IPS-18c (cell line): ENCODE data around the gene SLC25A10.
A peak's percentile ranks its signal among the peaks of the same experiment; 100 is the strongest.

Source experiments
- H3K4me3 ChIP-seq: 2 replicates; pipeline ENCODE4 v1.7.0; 2013; ENCODE audit warnings: low read depth, mild to moderate bottlenecking, low read length, moderate library complexity; ENCODE audit not compliant: insufficient read depth
- H3K9me3 ChIP-seq: one replicate; pipeline ENCODE4 v1.6.1; 2013; ENCODE audit warnings: mild to moderate bottlenecking, low read length, moderate library complexity; ENCODE audit not compliant: control insufficient read depth, insufficient read depth

Gene SLC25A10

DNA sequence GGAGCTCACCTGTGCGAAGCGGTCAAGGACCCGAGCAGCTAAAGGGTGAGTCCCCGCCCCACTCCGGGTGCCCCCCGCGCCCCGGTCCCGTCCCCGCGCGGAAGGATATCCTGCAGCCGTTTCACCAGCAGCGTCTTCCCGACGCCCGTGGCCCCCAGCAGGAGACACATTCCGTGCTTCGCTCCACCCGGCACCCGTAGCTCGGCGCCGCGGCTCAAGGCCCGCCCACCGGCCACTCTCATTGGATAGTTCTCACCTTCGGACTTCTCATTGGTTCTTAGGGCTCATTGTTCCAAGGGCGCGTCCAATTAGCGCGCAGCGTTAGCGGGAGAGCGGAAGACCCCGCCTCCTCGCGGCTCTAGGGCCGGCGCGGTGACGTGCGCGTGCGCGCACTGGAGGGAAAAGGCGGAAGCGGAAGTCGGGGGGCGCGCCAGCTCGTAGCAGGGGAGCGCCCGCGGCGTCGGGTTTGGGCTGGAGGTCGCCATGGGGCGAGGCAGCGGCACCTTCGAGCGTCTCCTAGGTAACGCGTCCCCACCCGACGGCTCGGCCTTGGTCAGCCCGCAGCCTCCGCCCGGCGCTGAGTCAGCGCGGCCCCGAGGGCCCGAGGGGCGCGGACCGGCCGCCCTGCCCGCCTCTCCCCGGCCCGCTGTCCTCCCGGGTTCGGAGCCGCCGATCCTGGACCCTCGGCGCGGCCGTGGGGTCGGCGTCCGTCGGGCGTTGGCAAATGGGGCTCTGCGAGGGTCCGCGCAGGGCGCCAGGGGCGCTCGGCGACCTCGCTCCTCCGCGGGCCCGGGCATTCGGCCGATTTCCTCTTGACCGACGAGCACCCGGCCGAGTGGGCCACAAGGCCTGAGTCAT lies 28.3 kb upstream of the SLC25A10 start, which contains the start of the genes ARL16 and HGS:
ARL16 (minus strand) TSS at position 214 of the 858 bp plus-strand sequence; CDS start at position 170, 44 bp downstream.
HGS (plus strand) TSS at position 428 of the 858 bp plus-strand sequence; CDS start at position 484, 56 bp downstream.
- Histone ChIP-seq H3K9me3 (peaks cover 2% of the 10 kb centered on the region), H3K4me3 (peak within 1 kb of the TSS; percentile 98)

GRCh38 chr17:81684442-81684911 lies 27.6 kb upstream of the SLC25A10 start:
- Histone ChIP-seq H3K9me3 (peaks cover 2% of the 10 kb centered on the region), H3K4me3 (peak overlapping the region; percentile 92)

- 0 out of 2 replicates have a peak overlapping the region, but pooled peaks have one; percentile 92 for H3K4me3 ChIP-seq
- peaks cover 2% of the 10 kb centered on the region for H3K9me3 ChIP-seq
These were observed 27.0 kb upstream of the SLC25A10 start for GRCh38 chr17:81685108-81685507.

- Histone ChIP-seq H3K4me3 (no peak overlapping the region), H3K9me3 (peaks cover 2% of the 10 kb centered on the region)
These were observed 25.5 kb upstream of the SLC25A10 start for GRCh38 chr17:81686614-81687013.

- H3K9me3 ChIP-seq = peaks cover 2% of the 10 kb centered on the region
- no peak overlapping the region for H3K4me3 ChIP-seq
These were observed 24.1 kb upstream of the SLC25A10 start for GRCh38 chr17:81687770-81688541.

- H3K9me3 ChIP-seq = peaks cover 2% of the 10 kb centered on the region
- H3K4me3 ChIP-seq = no peak overlapping the region
These were observed 23.5 kb upstream of the SLC25A10 start for GRCh38 chr17:81688616-81689015.

DNA sequence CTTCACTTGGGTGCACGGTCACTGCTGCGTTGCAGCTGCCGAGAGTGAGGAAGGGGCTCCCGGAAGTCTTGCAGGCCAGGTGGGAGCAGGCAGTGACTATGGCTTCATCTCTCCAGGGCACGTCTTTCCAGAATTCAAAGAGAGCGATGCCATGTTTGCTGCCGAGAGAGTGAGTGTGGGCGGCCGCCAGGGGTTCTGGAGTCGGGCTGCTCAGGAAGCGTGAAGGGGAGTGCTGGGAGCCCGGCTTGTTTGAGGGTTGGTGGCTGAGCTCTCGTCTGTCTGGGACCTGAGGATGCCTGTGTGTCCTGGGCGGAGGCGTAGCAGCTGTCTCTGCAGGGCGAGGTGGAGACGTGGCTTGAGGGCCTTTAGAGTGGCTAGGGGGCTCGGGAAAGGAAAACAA lies 22.0 kb upstream of the SLC25A10 start:
- Histone ChIP-seq H3K4me3 (no peak overlapping the region), H3K9me3 (no peaks in the 10 kb centered on the region)

DNA sequence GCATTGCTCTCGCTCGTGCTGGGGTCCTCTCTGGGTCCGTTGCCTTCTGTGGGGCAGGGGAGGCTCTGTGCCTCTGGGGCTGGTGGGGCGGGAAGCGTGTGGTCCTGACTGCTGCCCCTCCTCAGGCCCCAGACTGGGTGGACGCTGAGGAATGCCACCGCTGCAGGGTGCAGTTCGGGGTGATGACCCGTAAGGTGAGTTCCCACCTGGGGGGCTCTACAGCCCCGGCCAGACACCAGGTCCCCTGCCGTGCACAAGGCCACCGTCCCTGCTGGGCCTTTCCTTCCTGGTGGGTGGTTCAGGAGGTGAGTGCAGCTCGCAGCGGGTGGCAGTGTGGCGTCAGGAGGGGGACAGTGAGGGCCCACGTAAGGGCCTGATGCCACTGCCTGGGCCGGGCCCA lies 21.5 kb upstream of the SLC25A10 start:
- H3K4me3 ChIP-seq = no peak overlapping the region

DNA sequence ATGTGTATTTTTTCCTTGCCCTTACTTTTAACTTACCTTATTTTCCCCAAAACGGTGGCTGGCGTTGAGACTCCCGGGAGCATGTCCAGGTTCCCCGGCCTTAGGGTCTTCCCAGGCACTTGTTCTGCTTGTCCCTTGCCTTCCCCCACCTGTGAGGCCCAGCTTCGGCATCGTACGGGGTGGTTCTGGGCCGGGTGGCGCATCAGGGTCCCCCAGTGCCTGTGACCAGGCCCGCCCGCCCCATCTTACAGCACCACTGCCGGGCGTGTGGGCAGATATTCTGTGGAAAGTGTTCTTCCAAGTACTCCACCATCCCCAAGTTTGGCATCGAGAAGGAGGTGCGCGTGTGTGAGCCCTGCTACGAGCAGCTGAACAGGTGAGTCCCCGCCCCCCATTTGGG lies 20.9 kb upstream of the SLC25A10 start:
- Histone ChIP-seq H3K9me3 (no peaks in the 10 kb centered on the region), H3K4me3 (no peak overlapping the region)

More for the DNA sequence above, 21.5 kb upstream of the SLC25A10 start:
- H3K9me3 ChIP-seq = no peaks in the 10 kb centered on the region

GRCh38 chr17:81691608-81692007 lies 20.5 kb upstream of the SLC25A10 start:
- H3K9me3 ChIP-seq = no peaks in the 10 kb centered on the region
- no peak overlapping the region for H3K4me3 ChIP-seq

DNA sequence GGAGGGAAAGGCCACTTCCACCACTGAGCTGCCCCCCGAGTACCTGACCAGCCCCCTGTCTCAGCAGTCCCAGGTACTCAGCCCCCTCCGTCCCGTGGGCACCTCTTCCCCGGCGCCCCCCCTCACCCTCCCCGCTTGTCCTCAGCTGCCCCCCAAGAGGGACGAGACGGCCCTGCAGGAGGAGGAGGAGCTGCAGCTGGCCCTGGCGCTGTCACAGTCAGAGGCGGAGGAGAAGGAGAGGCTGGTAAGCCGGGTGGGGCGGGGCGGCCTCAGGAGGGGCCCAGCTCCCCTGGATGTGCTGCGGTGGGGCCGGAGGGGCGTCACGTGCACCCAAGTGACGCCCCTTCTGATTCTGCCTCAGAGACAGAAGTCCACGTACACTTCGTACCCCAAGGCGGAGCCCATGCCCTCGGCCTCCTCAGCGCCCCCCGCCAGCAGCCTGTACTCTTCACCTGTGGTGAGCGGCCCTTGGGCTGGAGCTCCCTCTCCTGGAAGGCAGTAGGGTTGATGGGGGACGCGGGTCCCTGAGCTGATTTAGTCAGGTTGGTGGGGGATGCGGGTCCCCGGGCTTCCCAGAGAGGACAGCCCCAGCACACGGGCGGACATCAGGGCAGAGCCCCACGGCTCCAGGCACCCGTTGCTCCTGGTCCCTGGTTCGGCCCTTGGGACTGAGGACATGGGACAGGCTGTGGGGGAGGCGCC lies 18.4 kb upstream of the SLC25A10 start:
- H3K9me3 ChIP-seq = no peaks in the 10 kb centered on the region
- no peak overlapping the region for H3K4me3 ChIP-seq

DNA sequence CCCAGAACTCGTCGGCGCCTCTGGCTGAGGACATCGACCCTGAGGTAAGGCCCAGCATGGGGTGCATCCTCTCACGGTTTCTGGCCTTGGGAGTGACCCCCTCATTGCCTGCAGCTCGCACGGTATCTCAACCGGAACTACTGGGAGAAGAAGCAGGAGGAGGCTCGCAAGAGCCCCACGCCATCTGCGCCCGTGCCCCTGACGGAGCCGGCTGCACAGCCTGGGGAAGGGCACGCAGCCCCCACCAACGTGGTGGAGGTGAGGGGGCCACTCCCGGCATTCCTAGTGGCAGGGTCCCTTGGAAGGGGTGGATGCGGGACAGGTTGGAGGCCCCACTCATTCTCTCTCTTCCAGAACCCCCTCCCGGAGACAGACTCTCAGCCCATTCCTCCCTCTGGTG lies 17.3 kb upstream of the SLC25A10 start:
- no peaks in the 10 kb centered on the region for H3K9me3 ChIP-seq
- no peak overlapping the region for H3K4me3 ChIP-seq

DNA sequence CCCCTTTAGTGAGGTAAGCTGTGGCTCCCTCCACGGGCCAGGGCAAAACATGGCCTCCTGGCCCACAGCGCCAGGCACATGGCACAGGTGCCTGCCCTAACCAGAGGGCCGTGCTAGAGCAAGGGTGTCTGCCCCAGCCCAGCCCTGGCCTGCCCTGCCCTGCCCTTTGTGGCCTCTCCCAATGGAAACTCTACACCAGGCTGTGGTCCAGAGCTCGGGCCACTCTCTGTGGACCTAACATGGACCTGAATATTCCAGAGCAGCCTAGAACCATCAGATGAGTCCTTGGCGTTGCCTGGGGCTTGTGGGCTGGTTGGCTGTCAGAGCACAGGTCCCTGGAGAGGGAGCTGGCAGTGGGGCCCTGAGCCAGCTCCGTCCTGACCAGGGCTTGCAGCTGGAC lies 16.9 kb upstream of the SLC25A10 start:
- Histone ChIP-seq H3K4me3 (no peak overlapping the region), H3K9me3 (no peaks in the 10 kb centered on the region)

DNA sequence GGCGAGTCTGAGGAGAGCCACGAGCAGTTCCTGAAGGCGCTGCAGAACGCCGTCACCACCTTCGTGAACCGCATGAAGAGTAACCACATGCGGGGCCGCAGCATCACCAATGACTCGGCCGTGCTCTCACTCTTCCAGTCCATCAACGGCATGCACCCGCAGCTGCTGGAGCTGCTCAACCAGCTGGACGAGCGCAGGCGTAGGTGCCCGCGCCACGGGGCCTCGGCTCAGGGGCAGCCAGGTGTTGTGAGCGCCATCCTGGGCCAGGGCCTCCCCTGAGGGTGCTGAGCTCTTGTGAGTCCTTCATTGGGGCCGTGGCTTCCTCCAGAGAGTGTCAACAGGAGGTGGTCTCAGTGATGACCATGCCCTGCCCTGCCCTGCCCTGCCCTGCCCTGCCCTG lies 16.3 kb upstream of the SLC25A10 start:
- Histone ChIP-seq H3K4me3 (no peak overlapping the region), H3K9me3 (no peaks in the 10 kb centered on the region)

DNA sequence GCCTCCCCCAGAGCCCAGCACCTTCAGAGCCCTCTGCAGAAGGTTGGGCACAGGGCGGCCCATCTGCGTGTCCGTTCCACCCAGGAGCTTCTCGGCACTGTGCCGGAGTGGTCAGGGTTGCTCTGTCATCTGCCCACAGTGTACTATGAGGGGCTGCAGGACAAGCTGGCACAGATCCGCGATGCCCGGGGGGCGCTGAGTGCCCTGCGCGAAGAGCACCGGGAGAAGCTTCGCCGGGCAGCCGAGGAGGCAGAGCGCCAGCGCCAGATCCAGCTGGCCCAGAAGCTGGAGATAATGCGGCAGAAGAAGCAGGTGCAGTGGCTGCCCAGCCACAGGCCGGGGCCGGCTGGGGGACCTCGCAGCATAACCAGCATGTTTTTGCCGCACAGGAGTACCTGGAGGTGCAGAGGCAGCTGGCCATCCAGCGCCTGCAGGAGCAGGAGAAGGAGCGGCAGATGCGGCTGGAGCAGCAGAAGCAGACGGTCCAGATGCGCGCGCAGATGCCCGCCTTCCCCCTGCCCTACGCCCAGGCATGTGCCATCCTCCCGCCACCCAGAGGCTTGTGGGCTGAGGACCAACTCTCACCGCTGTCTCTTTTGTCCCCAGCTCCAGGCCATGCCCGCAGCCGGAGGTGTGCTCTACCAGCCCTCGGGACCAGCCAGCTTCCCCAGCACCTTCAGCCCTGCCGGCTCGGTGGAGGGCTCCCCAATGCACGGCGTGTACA lies 15.7 kb upstream of the SLC25A10 start:
- H3K4me3 ChIP-seq = no peak overlapping the region
- no peaks in the 10 kb centered on the region for H3K9me3 ChIP-seq

GRCh38 chr17:81697261-81698044 lies 14.6 kb upstream of the SLC25A10 start:
- H3K9me3 ChIP-seq = no peaks in the 10 kb centered on the region
- no peak overlapping the region for H3K4me3 ChIP-seq
